HT1080 (cell line): ENCODE results near the gene AFAP1. TPM values are rescaled to one million over a fixed set of nuclear protein-coding genes. Genes with fewer than 3 reads are reported as not detected.

Source experiments
- DNase-seq: peaks from one replicate; pipeline ENCODE4 v3.0.0-alpha.2; 2015; ENCODE audit warnings: low read depth
- total RNA-seq: library from RNA; depleted of rRNA; stranded (reverse); fragments of >200 nt; shearing (Covaris generic); gene quantifications from 2 replicates; pipeline ENCODE4 v1.2.3, GENCODE V29; 2014

AFAP1 gene
- total RNA-seq, 1 experiment from 2014 or later, result 11.3 TPM

- no peak for DNase-seq
Observed at GRCh38 chr4:7917669-7918068, 22.0 kb downstream of the AFAP1 start.

DNA sequence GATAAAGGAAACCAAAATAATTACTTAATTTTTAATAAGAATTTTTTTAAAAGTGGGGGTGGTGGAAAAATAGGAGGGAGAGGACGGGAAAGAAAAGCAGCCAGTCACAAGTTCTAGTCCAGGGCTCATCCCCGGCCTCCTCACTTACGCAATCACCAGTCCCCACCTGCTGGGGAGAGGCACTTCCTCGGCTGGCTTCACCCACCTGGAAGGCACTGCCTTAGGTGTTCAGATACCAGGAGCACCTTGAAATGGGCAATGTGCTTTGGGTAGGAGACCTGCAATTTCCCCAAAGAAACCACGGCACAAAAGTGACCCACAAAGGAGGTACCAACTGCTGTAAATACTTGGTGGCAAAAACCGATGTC, 23.8 kb downstream of the AFAP1 start:
- no peak for DNase-seq

- DNase-seq, result no peak
Observed at GRCh38 chr4:7912826-7913225, 26.8 kb downstream of the AFAP1 start.

- DNase-seq, result no peak
Observed at GRCh38 chr4:7910952-7911578, 28.6 kb downstream of the AFAP1 start.

DNA sequence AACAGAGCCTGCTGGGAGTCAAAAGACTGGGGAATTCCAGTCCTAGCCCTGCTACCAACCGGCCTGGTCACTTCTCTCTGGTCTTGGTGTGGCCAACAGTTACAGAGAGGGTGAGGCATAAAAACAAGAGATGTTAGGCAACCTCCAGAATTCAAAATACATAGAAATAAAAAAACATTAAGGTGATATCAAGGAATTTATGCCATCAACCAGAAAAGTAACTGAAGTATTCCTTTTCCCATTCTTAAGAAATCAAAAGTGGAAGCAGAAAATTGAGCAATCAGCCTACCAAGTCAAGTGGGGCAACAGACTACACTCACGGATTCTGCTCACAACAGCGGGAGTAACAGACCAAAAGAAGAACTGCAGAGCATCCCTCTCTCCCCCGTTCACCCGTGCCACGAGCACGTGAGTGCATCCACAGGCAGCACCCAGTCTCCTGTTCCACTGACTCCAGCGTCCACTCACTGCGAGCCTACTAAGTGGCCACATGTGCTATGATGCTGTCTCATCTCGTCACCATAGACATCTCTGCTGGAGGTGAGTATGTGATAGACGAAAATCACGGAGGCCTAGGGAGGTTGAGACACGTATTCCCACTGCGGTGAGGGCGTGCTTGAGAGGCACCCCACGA, 29.3 kb downstream of the AFAP1 start:
- DNase-seq, result no peak

- DNase-seq, result no peak
Observed at GRCh38 chr4:7909463-7910262, 30.0 kb downstream of the AFAP1 start.

- no peak for DNase-seq
Observed at GRCh38 chr4:7908668-7909067, 31.0 kb downstream of the AFAP1 start.

GRCh38 chr4:7907142-7907541, 32.5 kb downstream of the AFAP1 start:
- DNase-seq, result no peak

DNA sequence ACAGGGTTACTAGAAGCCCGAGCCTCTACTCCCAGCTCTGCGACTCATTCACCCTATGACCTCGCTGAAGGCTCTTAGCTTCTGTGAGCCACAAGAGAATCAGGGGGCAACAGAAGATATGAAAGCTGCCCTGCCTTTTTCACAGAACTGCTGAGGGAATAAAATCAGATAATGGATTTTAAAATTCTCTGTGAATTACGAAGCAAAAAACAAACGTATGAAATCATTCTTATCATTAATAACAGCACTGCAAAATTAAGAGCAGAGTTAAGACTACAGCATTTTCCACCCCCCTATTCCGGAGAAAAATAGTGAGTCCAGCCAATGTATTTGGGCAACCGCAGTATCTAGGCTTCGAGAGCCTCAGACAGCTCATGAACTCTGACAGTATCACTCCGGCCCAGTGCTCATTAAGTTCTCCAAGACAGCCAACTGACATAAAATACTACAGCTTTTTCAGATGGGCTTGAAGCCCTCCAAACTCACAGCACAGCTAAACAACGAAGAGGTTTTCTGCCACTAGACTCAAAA, 33.4 kb downstream of the AFAP1 start:
- DNase-seq, result no peak

DNA sequence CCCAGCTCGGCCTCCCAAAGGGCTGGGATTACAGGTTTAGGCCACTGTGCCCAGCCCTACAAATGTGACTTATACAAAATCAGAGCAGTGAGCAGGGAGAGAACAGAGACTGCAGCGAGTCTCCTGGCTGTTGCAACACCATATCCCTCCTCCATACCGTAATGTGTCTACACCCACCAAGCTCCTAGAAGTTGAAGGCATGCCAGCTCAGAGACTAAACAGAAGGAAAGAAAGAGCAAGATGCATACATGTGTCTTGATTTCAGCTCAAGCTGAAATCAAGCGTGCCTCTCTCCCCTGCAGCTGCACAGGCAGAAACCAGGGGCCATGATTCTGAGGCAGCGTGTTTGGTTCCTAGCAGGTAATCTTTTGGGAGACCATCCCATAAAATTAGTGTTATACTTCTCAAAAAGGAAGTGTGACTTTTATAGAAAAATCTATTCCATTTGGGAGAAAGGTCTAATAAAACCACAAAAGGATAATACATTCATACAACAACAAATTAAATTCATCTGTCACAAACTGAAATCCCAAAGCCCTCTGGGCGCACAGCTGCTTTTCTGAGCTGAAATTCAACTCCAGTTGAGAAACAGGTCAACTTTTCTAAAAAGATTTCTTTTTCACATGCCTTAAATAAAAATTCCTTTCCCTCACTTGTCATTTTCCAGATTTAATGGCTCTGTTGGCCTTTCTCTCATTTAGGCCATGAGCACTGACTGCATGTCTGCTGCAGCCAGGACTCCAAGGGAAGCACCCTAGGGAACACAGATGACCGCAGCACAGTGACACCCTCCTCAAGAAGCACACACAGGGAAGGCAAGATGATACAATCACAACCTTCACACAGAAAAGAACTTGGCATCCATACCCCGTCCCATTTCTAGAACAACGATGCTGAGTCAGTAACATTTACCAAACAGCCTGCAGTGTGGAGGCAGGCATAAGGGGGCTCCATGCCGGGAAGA, 34.4 kb downstream of the AFAP1 start:
- no peak for DNase-seq

DNA sequence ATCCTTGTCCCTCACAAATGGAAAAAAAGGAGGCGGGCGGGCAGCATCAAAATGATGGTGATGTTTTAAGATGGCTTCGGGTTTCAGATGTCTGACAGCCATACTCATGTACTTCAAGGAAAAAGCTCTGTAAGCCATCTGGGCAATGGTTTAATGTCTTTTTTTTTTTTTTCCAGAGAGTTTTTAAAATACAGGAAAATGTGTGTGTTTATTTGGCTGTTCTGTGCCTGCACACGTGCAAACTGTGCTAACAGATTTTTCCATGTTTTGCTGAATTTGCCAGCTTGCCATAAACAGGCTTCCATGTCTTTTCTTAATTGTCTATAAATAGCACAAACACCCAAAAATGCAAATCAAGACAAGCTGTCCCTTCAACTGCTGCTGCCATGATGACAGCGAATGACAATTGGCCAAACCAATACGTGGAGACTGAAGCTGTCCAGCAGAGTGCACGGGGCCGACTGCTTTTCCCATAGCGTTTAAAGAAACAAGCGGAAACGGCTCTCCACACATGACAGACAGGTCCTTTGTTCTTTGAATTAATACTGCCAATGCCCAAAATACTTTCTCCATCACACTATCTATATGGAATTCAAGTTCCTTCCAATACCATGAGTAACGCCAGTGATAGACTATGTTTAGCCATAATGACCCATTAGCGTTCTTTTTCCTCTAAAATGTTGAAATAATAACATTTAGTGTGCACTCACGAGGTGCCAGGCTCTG, 35.7 kb downstream of the AFAP1 start:
- peak; percentile 58 for DNase-seq

GRCh38 chr4:7902826-7903225, 36.8 kb downstream of the AFAP1 start:
- DNase-seq, result no peak

DNA sequence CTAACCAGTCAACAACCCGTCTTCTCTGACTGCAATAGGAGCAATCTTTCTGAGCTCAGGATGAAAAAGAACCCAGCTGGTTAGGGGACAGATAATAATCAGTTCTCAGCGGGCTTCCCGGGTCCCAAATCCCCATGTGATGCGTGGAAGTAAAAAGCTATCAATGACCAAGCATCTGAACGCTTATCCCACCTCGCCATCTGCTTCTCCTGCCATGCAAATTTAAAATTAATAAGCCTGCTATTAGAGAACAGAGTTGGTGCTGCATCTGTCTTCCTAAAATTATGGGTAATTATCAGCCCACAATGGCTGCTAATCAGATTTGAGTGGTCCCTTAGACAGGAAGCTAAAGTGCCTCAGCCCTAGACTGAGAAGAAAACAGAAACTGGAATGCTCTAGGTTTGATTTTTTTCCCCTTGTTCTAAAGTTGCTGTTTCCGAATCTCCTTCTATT, 37.5 kb downstream of the AFAP1 start:
- no peak for DNase-seq

- no peak for DNase-seq
Observed at GRCh38 chr4:7901311-7901885, 38.3 kb downstream of the AFAP1 start.

GRCh38 chr4:7900334-7900909, 39.2 kb downstream of the AFAP1 start:
- DNase-seq, result no peak

GRCh38 chr4:7899184-7899869, 40.3 kb downstream of the AFAP1 start:
- DNase-seq, result no peak

- no peak for DNase-seq
Observed at GRCh38 chr4:7898385-7898784, 41.3 kb downstream of the AFAP1 start.

DNA sequence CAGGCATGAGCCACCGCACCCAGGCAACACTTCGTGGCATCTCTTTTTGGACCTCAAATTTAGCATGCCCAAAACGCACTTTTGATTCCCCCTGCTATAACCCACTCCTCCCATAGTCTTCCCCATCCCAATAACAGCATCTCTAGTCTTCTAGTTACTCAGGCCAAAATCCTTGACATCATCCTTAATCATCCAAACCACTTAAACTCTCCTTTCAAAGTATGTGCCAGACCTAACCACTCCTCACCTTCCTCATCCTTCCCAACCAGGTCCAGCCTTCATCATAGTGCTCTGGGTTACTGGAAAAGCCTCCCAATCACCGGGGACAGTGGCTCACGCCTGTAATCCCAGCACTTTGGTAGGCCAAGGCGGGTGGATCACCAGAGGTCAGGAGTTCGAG, 41.9 kb downstream of the AFAP1 start:
- DNase-seq, result peak; percentile 47

DNA sequence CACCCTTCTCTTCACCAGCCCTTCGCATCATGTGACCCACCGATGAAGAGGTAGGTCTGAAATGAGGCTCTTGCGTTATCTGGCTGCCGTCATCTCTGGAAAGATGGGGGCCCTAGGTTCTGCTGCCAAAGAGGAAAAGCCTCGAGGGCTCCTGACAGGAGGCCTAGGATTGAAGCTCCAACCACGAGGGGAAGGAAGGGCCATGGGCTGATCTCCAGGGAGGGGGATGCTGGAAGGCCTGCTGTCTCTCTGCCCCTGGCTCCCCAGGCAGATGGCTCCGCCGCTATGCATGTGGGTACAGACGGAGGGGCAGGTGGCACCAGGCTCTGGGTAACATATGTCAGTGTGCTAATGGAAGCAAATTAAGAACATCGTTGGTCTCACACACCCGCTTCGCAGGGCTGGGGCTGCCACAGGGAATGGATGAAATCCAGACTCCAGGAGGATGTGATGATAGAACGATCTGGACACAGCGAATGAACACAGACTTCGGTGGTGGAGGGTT, 44.9 kb downstream of the AFAP1 start:
- no peak for DNase-seq
